ENCODE measurements around the gene CCDC167. TPM values are rescaled to one million over a fixed set of nuclear protein-coding genes. Genes with fewer than 3 reads are reported as not detected.

Gene CCDC167
- total RNA-seq, 1 donor from 2014 or later = 38.3 TPM

- Mint-ChIP-seq H3K36me3 (no peaks in the 10 kb centered on the region), H3K27me3 (peaks cover 6% of the 10 kb centered on the region), H3K4me3 (no peak overlapping the region), H3K9me3 (no peaks in the 10 kb centered on the region), H3K4me1 (ENCODE audit: unreplicated experiment) (peaks cover 17% of the 10 kb centered on the region), H3K27ac (no peak overlapping the region)
- TF ChIP-seq, protein P1, sequence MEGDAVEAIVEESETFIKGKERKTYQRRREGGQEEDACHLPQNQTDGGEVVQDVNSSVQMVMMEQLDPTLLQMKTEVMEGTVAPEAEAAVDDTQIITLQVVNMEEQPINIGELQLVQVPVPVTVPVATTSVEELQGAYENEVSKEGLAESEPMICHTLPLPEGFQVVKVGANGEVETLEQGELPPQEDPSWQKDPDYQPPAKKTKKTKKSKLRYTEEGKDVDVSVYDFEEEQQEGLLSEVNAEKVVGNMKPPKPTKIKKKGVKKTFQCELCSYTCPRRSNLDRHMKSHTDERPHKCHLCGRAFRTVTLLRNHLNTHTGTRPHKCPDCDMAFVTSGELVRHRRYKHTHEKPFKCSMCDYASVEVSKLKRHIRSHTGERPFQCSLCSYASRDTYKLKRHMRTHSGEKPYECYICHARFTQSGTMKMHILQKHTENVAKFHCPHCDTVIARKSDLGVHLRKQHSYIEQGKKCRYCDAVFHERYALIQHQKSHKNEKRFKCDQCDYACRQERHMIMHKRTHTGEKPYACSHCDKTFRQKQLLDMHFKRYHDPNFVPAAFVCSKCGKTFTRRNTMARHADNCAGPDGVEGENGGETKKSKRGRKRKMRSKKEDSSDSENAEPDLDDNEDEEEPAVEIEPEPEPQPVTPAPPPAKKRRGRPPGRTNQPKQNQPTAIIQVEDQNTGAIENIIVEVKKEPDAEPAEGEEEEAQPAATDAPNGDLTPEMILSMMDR (conservative IDR thresholded peaks at IDR 0.05) = no peak
- no peak for DNase-seq (ENCODE audit: extremely low spot score, unreplicated experiment)
Measured at GRCh38 chr6:37546141-37546871, 46.6 kb upstream of the CCDC167 start.

- TF ChIP-seq, protein P1 (conservative IDR thresholded peaks at IDR 0.05) = no peak
- no peak for DNase-seq (ENCODE audit: extremely low spot score, unreplicated experiment)
- H3K4me1 Mint-ChIP-seq (ENCODE audit: unreplicated experiment) = peaks cover 12% of the 10 kb centered on the region
- H3K27ac Mint-ChIP-seq = no peak overlapping the region
- H3K36me3 Mint-ChIP-seq = no peaks in the 10 kb centered on the region
- H3K27me3 Mint-ChIP-seq = peaks cover 13% of the 10 kb centered on the region
- no peak overlapping the region for H3K4me3 Mint-ChIP-seq
- H3K9me3 Mint-ChIP-seq = no peaks in the 10 kb centered on the region
Measured at GRCh38 chr6:37544530-37544929, 44.8 kb upstream of the CCDC167 start.

- Mint-ChIP-seq H3K9me3 (no peaks in the 10 kb centered on the region), H3K27me3 (peaks cover 22% of the 10 kb centered on the region), H3K36me3 (no peaks in the 10 kb centered on the region), H3K27ac (no peak overlapping the region), H3K4me1 (ENCODE audit: unreplicated experiment) (peaks cover 4% of the 10 kb centered on the region), H3K4me3 (no peak overlapping the region)
- DNase-seq (ENCODE audit: extremely low spot score, unreplicated experiment) = no peak
- TF ChIP-seq, protein P1 (conservative IDR thresholded peaks at IDR 0.05) = no peak
Measured at GRCh38 chr6:37543361-37543760, 43.7 kb upstream of the CCDC167 start.

DNA sequence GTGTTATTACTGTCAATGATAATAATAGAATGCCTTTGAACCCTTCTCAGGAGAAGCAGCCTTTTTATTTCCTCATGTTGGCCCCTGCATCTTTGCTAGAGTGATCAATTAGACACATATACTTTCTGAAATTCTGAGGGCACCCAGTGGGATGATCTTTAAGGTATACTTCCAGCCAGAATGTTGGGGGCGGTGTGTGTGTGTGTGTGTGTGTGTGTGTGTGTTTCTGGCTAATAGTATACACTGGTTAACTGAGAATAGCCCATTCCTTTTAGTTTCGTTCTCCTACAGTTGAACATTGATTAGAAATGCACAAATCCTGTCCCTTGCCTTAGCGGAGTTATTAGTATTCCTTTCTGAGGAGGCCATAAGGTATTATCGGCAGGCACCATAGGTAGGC is 41.7 kb upstream of the CCDC167 start:
- Mint-ChIP-seq H3K4me1 (ENCODE audit: unreplicated experiment) (peaks cover 8% of the 10 kb centered on the region), H3K9me3 (no peaks in the 10 kb centered on the region), H3K27ac (no peak overlapping the region), H3K27me3 (peaks cover 36% of the 10 kb centered on the region), H3K36me3 (no peaks in the 10 kb centered on the region), H3K4me3 (no peak overlapping the region)
- TF ChIP-seq, protein P1 (conservative IDR thresholded peaks at IDR 0.05) = no peak
- no peak for DNase-seq (ENCODE audit: extremely low spot score, unreplicated experiment)

DNA sequence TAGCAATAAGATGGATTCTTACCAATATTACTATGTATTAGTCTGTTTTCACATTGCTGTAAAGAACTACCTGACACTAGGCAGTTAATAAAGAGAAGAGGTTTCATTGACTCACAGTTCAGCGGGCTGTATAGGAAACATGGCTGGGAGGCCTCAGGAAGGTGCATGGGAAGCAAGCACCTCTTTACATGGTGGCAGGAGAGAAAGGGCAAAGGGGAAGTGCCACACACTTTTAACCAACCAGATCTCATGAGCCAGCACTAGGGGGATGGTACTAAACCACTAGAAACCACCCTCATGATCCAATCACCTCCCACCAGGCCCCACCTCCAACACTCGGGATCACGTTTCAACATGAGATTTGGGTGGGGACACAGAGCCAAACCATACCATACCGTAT is 40.7 kb upstream of the CCDC167 start:
- Mint-ChIP-seq H3K27ac (no peak overlapping the region), H3K4me1 (ENCODE audit: unreplicated experiment) (peaks cover 8% of the 10 kb centered on the region), H3K27me3 (peaks cover 43% of the 10 kb centered on the region), H3K4me3 (no peak overlapping the region), H3K9me3 (no peaks in the 10 kb centered on the region), H3K36me3 (no peaks in the 10 kb centered on the region)
- DNase-seq (ENCODE audit: extremely low spot score, unreplicated experiment) = no peak
- TF ChIP-seq, protein P1 (conservative IDR thresholded peaks at IDR 0.05) = no peak

All from type B pancreatic cell (in vitro differentiated cells).